Measurements from ENCODE around the gene NUDT3.

Gene NUDT3

DNA sequence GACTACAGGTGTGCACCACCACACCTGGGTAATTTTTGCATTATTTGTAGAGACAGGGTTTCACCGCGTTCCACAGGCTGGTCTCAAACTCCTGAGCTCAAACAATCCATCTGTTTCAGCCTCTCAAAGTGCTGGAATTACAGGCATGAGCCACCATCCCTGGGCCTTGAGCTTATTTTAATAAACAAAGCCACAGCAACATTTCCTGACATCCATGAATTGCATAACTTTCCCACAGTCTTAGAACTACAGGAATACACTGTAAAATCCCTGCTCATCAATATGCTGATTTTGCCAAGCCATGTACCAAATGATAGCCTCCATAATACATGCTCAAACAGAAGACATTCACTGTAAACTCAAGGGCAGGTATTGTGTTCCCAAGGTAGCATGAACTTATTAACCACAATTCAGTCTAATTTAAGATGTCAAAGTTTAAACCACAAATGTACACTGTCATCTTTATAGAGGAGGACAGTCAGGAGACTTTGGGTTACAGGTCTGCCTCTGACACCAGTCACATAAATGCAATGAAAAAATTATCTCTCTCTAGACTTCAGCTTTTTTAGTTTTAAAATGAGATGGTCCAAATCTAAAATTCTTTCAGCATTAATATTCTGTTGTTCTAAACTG is 40.0 kb downstream of the NUDT3 start:
- DNase-seq (ENCODE audit: low spot score in 2 of 2) (no peak), ATAC-seq (ENCODE audit: low read depth) (no peak)
- Mint-ChIP-seq H3K27ac (no peak overlapping the region), H3K4me3 (no peak overlapping the region), H3K36me3 (peaks cover 4% of the 10 kb centered on the region), H3K4me1 (peaks cover 21% of the 10 kb centered on the region), H3K9me3 (no peaks in the 10 kb centered on the region), H3K27me3 (no peaks in the 10 kb centered on the region)

DNA sequence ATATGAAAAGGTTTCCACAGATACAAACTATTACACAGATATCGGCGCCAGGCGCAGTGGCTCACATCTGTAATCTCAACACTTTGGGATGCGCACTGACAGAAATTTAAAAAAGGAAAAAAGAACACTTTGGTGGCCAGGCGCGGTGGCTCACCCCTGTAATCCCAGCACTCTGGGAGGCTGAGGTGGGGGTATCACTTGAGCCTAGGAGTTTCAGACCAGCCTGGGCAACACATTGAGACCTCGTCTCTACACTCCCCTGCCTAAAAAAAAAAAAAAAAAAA is 41.6 kb downstream of the NUDT3 start:
- no peaks in the 10 kb centered on the region for H3K27me3 Mint-ChIP-seq
- peaks cover 29% of the 10 kb centered on the region for H3K4me1 Mint-ChIP-seq
- H3K9me3 Mint-ChIP-seq, result no peaks in the 10 kb centered on the region
- ATAC-seq (ENCODE audit: low read depth), result no peak
- peaks cover 4% of the 10 kb centered on the region for H3K36me3 Mint-ChIP-seq
- H3K4me3 Mint-ChIP-seq, result no peak overlapping the region
- DNase-seq (ENCODE audit: low spot score in 2 of 2), result no peak
- H3K27ac Mint-ChIP-seq, result no peak overlapping the region

- H3K36me3 Mint-ChIP-seq, result peaks cover 4% of the 10 kb centered on the region
- H3K4me3 Mint-ChIP-seq, result no peak overlapping the region
- DNase-seq (ENCODE audit: low spot score in 2 of 2), result no peak
Observed at GRCh38 chr6:34350137-34350933, 42.1 kb downstream of the NUDT3 start.

GRCh38 chr6:34349211-34349610 is 43.3 kb downstream of the NUDT3 start:
- peaks cover 5% of the 10 kb centered on the region for H3K36me3 Mint-ChIP-seq

More at GRCh38 chr6:34350137-34350933, 42.1 kb downstream of the NUDT3 start:
- H3K27me3 Mint-ChIP-seq, result no peaks in the 10 kb centered on the region
- H3K4me1 Mint-ChIP-seq, result peaks cover 29% of the 10 kb centered on the region
- H3K27ac Mint-ChIP-seq, result no peak overlapping the region
- ATAC-seq (ENCODE audit: low read depth), result no peak
- no peaks in the 10 kb centered on the region for H3K9me3 Mint-ChIP-seq

DNA sequence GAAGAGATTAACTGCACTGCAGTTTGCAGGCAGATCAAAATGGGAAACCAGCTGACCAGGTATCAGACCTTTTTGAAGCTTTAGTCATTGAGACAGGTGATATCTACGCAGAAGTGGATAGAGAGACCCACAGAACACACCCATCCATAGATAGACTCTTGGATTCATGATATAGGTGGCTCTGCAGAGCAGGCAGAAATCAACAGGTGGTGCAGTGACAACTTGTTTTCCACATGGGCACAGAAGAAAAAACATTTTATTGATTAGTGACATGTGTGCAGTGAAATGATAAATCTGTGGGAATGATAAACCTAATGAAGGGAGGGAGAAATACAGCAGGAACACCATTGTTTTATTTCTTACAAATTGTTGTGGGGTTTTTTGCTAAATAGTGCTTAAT is 45.2 kb downstream of the NUDT3 start:
- no peak for ATAC-seq (ENCODE audit: low read depth)
- Mint-ChIP-seq H3K4me1 (peaks cover 32% of the 10 kb centered on the region), H3K27me3 (no peaks in the 10 kb centered on the region), H3K9me3 (no peaks in the 10 kb centered on the region), H3K4me3 (no peak overlapping the region), H3K27ac (peak overlapping the region; percentile 85), H3K36me3 (peaks cover 9% of the 10 kb centered on the region)
- DNase-seq (ENCODE audit: low spot score in 2 of 2), result no peak

More at GRCh38 chr6:34349211-34349610, 43.3 kb downstream of the NUDT3 start:
- DNase-seq (ENCODE audit: low spot score in 2 of 2) (no peak), ATAC-seq (ENCODE audit: low read depth) (no peak)
- Mint-ChIP-seq H3K27me3 (no peaks in the 10 kb centered on the region), H3K4me1 (peaks cover 29% of the 10 kb centered on the region), H3K27ac (peak overlapping the region; percentile 17), H3K9me3 (no peaks in the 10 kb centered on the region), H3K4me3 (no peak overlapping the region)

- no peak overlapping the region for H3K4me3 Mint-ChIP-seq
- peak overlapping the region; percentile 85 for H3K27ac Mint-ChIP-seq
Observed at GRCh38 chr6:34346175-34347119, 46.0 kb downstream of the NUDT3 start.

GRCh38 chr6:34343806-34344205 is 48.7 kb downstream of the NUDT3 start:
- no peak overlapping the region for H3K4me3 Mint-ChIP-seq
- no peaks in the 10 kb centered on the region for H3K9me3 Mint-ChIP-seq
- peaks cover 30% of the 10 kb centered on the region for H3K4me1 Mint-ChIP-seq
- DNase-seq (ENCODE audit: low spot score in 2 of 2) (no peak), ATAC-seq (ENCODE audit: low read depth) (no peak)
- H3K27ac Mint-ChIP-seq, result peak overlapping the region; percentile 67
- no peaks in the 10 kb centered on the region for H3K27me3 Mint-ChIP-seq
- peaks cover 19% of the 10 kb centered on the region for H3K36me3 Mint-ChIP-seq

More at GRCh38 chr6:34346175-34347119, 46.0 kb downstream of the NUDT3 start:
- DNase-seq (ENCODE audit: low spot score in 2 of 2) (peak in 1 of 2 donors; percentile 9), ATAC-seq (ENCODE audit: low read depth) (peak; percentile 96)
- Mint-ChIP-seq H3K36me3 (peaks cover 14% of the 10 kb centered on the region), H3K27me3 (no peaks in the 10 kb centered on the region), H3K4me1 (peaks cover 35% of the 10 kb centered on the region), H3K9me3 (no peaks in the 10 kb centered on the region)

DNA sequence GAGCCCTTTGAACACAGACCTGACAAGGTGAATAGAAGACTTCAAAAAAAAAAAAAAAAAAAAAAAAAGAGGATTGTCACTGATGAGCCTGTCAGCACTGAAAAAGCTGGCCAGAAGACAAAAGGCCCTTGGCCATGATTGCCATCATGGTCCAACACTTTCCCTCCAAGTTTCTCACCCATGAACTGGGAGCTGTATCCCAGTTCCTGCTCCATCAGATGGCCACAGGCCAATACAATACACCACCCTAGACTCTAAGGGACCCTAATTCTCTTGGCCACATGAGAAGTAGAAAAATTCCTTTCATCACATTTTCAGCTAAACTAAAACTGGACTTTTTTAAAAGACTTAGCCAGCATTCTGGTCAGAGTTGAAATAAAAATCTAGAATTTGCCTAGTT is 50.2 kb downstream of the NUDT3 start:
- Mint-ChIP-seq H3K4me1 (peaks cover 31% of the 10 kb centered on the region), H3K27me3 (no peaks in the 10 kb centered on the region), H3K9me3 (no peaks in the 10 kb centered on the region), H3K4me3 (no peak overlapping the region), H3K27ac (peak overlapping the region; percentile 43), H3K36me3 (peaks cover 19% of the 10 kb centered on the region)
- ATAC-seq (ENCODE audit: low read depth) (no peak), DNase-seq (ENCODE audit: low spot score in 2 of 2) (no peak)

DNA sequence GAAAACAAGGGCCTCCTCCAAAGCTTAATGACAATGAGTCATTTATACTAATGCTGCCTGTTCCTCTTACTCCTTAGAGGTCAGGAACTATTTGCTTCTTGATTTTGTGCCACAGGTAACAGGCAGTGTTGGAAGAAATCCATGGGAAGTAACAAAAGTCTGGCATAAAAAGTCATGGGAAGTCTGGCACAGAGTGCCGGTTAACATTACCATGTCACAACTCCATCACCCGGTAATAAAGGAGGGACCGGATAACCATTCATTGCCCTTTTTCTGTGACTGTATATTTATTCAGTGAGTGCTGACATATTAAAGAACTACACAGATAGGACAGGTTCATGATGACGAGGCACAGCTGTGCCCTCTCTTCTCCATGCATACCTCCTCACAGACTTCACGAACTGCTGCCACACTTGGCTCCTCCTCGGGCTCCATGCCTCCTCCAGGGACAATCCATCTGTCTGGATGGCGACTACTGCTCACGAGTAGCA is 50.9 kb downstream of the NUDT3 start:
- Mint-ChIP-seq H3K36me3 (peaks cover 19% of the 10 kb centered on the region), H3K4me1 (peaks cover 29% of the 10 kb centered on the region), H3K27me3 (no peaks in the 10 kb centered on the region), H3K9me3 (no peaks in the 10 kb centered on the region), H3K27ac (no peak overlapping the region), H3K4me3 (no peak overlapping the region)
- ATAC-seq (ENCODE audit: low read depth) (no peak), DNase-seq (ENCODE audit: low spot score in 2 of 2) (no peak)

GRCh38 chr6:34340906-34341480 is 51.5 kb downstream of the NUDT3 start:
- peaks cover 25% of the 10 kb centered on the region for H3K4me1 Mint-ChIP-seq
- H3K27ac Mint-ChIP-seq, result no peak overlapping the region
- peaks cover 22% of the 10 kb centered on the region for H3K36me3 Mint-ChIP-seq
- DNase-seq (ENCODE audit: low spot score in 2 of 2) (no peak), ATAC-seq (ENCODE audit: low read depth) (no peak)
- no peaks in the 10 kb centered on the region for H3K27me3 Mint-ChIP-seq
- no peak overlapping the region for H3K4me3 Mint-ChIP-seq
- no peaks in the 10 kb centered on the region for H3K9me3 Mint-ChIP-seq

GRCh38 chr6:34340394-34340793 is 52.1 kb downstream of the NUDT3 start:
- ATAC-seq (ENCODE audit: low read depth), result no peak
- DNase-seq (ENCODE audit: low spot score in 2 of 2), result no peak
- H3K27ac Mint-ChIP-seq, result no peak overlapping the region
- H3K4me3 Mint-ChIP-seq, result no peak overlapping the region
- peaks cover 25% of the 10 kb centered on the region for H3K4me1 Mint-ChIP-seq
- no peaks in the 10 kb centered on the region for H3K9me3 Mint-ChIP-seq
- H3K36me3 Mint-ChIP-seq, result peaks cover 22% of the 10 kb centered on the region
- H3K27me3 Mint-ChIP-seq, result no peaks in the 10 kb centered on the region

DNA sequence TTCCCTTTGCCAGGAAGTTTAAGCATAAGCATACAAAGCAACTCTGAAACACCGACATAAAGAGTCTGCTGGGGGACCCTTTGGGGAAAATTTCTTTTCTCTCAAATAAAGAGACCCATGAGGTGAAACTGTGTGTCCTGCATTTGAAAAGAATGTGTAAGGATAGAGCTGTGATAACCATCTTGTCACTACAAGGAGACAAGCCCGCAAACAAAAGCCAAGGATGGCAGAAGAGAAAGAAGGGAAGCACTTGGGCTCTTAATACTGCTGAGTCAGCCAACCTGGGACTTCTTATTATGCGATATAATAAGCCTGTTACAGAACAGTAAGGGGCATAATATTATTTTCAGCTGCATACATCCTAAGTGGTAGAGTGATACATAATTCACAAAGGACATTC is 52.5 kb downstream of the NUDT3 start:
- Mint-ChIP-seq H3K27me3 (no peaks in the 10 kb centered on the region), H3K4me1 (peaks cover 25% of the 10 kb centered on the region), H3K36me3 (peaks cover 22% of the 10 kb centered on the region), H3K4me3 (no peak overlapping the region), H3K9me3 (no peaks in the 10 kb centered on the region), H3K27ac (no peak overlapping the region)
- DNase-seq (ENCODE audit: low spot score in 2 of 2), result no peak
- ATAC-seq (ENCODE audit: low read depth), result no peak

DNA sequence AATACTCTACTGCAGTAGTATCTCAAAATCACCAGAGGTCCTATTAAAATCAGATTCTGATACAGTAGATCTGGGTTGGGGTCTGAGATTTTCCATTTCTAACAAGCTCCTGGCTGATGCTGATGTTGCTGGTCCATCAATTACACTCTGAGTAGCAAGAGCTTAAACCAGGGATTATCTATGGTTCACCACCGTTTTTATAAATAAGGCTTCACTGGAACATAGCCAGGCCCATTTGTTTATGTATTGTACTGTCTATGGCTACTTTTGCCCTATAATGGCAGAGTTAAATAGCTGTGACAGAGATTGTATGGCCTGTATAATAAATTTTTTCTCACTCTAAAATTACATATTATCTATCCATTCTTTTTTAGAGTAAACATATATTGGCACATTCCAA is 53.0 kb downstream of the NUDT3 start:
- DNase-seq (ENCODE audit: low spot score in 2 of 2) (no peak), ATAC-seq (ENCODE audit: low read depth) (no peak)
- H3K27me3 Mint-ChIP-seq, result no peaks in the 10 kb centered on the region
- no peak overlapping the region for H3K4me3 Mint-ChIP-seq
- H3K27ac Mint-ChIP-seq, result no peak overlapping the region
- H3K36me3 Mint-ChIP-seq, result peaks cover 22% of the 10 kb centered on the region
- no peaks in the 10 kb centered on the region for H3K9me3 Mint-ChIP-seq
- H3K4me1 Mint-ChIP-seq, result peaks cover 28% of the 10 kb centered on the region

All from memory B cell (primary cell).